ENCODE measurements around the gene ABLIM1.

The ABLIM1 gene

GRCh38 chr10:114402871-114403540, 255.1 kb downstream of the ABLIM1 start:
- no peak for DNase-seq

GRCh38 chr10:114402233-114402632, 255.8 kb downstream of the ABLIM1 start:
- DNase-seq = no peak

GRCh38 chr10:114401195-114401791, 256.8 kb downstream of the ABLIM1 start:
- DNase-seq = no peak

GRCh38 chr10:114400091-114400490, 258.0 kb downstream of the ABLIM1 start:
- DNase-seq = no peak

- no peak for DNase-seq
These were observed 258.5 kb downstream of the ABLIM1 start for GRCh38 chr10:114399576-114399975.

GRCh38 chr10:114398587-114399331, 259.3 kb downstream of the ABLIM1 start:
- DNase-seq = no peak

- no peak for DNase-seq
These were observed 260.4 kb downstream of the ABLIM1 start for GRCh38 chr10:114397651-114398145.

GRCh38 chr10:114396464-114396863, 261.6 kb downstream of the ABLIM1 start:
- DNase-seq = no peak

GRCh38 chr10:114395366-114396022, 262.6 kb downstream of the ABLIM1 start:
- no peak for DNase-seq

- DNase-seq = no peak
These were observed 263.5 kb downstream of the ABLIM1 start for GRCh38 chr10:114394531-114394930.

- no peak for DNase-seq
These were observed 264.2 kb downstream of the ABLIM1 start for GRCh38 chr10:114393886-114394285.

- no peak for DNase-seq
These were observed 264.6 kb downstream of the ABLIM1 start for GRCh38 chr10:114393482-114393881.

- no peak for DNase-seq
These were observed 265.8 kb downstream of the ABLIM1 start for GRCh38 chr10:114392112-114392835.

GRCh38 chr10:114391599-114391998, 266.5 kb downstream of the ABLIM1 start:
- DNase-seq = no peak

GRCh38 chr10:114389426-114389825, 268.6 kb downstream of the ABLIM1 start:
- no peak for DNase-seq

- no peak for DNase-seq
These were observed 269.8 kb downstream of the ABLIM1 start for GRCh38 chr10:114388275-114388674.

- DNase-seq = no peak
These were observed 270.3 kb downstream of the ABLIM1 start for GRCh38 chr10:114387784-114388183.

- no peak for DNase-seq
These were observed 271.6 kb downstream of the ABLIM1 start for GRCh38 chr10:114386452-114386851.

- DNase-seq = no peak
These were observed 272.5 kb downstream of the ABLIM1 start for GRCh38 chr10:114385557-114385956.

GRCh38 chr10:114384601-114385000, 273.5 kb downstream of the ABLIM1 start:
- DNase-seq = no peak

GRCh38 chr10:114384181-114384580, 273.9 kb downstream of the ABLIM1 start:
- no peak for DNase-seq

Data from GDM1 (cell line).